ENCODE results near the gene GPRC5C.
"Not testable (repeated sequence)": the region's sequence is repeated elsewhere in the genome, so short reads cannot be mapped to it uniquely, and the experiment has no call there.

The GPRC5C gene, protein sequence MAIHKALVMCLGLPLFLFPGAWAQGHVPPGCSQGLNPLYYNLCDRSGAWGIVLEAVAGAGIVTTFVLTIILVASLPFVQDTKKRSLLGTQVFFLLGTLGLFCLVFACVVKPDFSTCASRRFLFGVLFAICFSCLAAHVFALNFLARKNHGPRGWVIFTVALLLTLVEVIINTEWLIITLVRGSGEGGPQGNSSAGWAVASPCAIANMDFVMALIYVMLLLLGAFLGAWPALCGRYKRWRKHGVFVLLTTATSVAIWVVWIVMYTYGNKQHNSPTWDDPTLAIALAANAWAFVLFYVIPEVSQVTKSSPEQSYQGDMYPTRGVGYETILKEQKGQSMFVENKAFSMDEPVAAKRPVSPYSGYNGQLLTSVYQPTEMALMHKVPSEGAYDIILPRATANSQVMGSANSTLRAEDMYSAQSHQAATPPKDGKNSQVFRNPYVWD

DNA sequence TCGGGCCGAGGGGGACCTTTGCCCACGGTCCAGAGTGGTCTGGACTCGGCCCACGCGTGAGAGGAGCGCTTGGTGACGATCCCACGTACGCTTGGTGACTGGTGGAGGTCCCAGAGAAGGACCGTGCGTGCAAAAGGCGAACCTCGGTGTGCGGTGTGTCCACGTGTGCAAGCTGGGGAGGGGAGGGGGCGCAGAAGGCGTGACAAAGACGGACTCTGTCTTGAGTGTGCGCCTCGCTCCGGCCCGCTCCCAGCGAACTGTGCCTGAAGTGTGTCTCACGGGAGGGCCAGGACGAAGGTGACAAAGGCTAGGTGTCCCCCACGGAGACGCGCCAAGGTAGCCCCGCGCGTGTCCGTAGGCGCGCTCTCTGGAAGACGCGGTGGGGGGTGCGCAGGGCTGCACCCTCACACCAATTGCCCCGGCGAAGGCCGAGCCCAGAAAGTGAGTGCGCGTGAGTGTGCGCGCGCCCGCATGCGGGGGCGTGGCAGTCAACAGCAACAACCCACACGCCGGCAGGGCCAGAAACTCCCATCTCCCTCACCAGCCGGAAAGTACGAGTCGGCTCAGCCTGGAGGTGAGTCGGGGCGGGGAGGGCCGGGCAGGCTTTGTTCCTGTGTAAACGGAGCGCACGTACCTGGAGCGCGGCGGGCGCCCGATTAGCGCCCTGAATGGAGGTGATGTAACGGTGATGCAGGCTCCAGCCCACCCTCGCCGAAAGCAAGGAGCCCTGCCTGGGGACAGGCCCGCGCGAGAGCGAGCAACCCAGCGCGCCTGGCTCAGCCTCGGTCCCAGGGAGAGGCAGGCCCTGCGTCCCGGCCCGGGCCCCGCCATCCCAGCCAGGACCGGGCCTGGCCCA lies at the start of gene GPRC5C:
Gene GPRC5C, plus strand, starts transcription at position 521 of the 856 bp plus-strand sequence. CDS start 7,689 bp downstream, outside the sequence.
- peak; percentile 75 for DNase-seq

DNA sequence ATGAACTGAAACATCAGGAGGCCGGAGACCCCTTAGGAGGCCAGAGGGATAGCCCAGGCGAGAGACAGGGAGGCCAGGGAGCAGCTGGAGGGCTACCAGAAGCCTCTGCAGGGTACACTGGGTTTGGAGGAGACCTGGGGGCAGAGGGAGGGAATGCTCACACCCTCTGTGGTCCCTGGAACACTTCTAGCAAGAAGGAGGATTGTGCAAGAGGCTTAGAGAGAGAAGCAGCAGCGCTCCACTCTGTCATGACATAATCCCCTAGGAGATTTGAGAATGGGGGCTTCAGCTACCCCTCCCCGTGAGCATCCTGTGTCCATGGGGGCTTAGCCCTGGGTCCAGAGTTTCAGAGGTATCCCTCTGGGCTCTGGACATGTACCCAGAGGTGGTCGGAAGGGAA lies 48.7 kb upstream of the GPRC5C start:
- no peak for DNase-seq

DNA sequence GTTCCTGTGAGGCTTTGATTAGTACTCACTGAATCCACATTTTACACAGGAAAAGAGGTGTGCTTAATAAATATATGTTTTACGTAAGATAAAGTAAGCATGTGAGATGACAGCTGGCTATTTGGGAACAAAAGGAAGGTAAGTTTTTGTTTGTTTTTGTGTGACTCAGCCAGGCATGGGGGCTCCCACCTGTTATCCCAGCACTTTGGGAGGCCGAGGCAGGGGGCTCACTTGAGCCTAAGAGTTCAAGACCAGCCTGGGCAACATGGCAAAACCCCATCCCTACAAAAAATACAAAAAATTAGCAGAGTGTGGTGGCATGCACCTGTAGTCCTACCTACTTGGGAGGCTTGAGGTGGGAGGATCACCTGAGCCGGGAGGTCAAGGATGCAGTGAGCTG lies 46.7 kb upstream of the GPRC5C start:
- no peak for DNase-seq

DNA sequence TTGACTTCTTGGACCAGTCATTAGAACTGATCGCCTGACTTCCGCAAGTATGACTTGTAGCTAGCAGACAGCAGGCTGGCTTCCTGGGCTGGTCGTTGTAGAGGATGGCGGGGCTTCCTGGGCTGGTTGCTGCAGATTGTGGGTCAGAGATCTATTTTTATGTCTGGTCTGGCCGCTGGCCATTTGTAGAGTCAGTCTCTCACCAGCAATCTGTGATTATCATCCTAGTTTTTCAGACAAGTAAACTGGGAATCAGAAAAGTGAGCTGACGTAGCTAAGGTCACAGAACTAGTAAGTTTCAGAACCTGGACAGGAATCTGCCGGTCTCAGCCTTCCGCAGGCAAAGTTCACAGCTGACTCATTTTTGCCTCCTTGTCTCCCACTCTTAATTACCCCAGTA lies 45.5 kb upstream of the GPRC5C start:
- DNase-seq, result no peak

DNA sequence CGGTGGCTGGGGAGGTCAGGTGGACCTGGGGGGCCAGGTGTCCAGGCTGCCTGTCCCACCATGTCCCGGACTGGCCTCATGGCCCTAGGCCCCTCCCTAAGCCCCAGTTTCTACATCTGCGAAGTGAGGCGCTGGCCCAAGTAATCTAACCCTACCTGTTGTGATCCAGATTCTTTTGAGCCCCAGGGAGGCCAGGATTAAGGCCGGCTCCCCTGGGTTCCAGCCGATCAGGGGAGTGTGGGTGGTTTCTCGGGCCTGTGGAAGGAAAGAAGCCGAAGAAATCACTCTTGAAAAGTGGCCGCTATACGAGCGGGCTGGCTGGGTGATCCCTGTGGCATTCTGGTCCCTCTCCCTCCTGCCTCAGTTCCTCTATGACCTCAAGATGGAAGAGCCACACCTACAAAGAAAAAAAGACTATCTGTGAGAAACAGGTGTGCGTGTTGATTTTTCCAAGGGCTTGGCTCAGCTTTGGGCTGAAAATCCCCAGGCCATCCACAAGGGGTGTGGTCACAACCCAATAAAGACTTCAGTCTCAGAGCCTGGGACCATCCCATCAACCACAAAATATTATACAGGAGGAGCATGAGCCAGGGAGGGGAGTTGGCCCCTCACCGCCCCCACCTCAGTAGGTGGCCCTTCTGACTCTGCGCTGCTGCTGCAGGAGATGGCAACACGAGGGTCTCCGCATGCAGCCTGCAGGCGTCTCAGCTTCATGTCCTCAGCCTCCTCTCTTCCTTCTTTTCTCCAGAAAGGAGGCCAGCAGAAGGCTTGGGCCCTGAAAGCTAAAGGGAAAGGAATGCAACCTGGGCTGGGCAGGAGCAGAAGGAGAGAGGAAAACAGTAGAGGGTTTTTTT lies 44.3 kb upstream of the GPRC5C start:
- DNase-seq, result no peak

DNA sequence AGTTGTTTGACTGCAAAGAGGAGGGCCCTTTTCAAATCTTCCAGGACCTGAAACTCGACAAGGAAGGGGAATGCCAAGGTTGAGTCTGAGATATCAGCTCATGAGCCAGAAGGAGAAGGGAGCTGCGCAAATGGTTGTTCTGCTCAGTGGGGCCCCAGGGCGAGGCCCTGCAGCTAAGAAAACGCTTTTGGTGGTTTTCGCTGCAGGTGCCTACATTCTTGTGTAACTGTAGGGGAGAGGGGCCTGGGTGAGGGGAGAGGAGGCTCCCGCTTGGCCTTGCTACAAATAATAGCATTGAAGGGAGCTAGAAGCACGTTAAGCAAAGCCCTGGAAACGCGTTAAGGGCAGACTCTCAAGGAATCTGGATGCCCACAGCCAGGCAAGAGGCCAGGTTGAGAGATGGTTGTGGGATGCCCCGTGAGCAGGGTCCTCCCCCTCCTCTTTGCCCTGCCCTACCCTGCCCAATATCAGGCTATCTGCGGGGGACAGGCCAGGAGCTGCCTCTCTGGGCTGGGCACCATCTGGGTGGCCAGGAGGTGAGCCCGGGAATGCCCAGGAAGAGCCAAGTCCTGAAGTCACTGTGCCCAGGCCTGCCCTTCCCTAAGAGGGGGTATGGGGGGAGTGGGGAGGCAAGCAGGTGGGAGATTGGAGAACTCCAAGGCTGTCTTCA lies 42.7 kb upstream of the GPRC5C start:
- DNase-seq, result no peak

DNA sequence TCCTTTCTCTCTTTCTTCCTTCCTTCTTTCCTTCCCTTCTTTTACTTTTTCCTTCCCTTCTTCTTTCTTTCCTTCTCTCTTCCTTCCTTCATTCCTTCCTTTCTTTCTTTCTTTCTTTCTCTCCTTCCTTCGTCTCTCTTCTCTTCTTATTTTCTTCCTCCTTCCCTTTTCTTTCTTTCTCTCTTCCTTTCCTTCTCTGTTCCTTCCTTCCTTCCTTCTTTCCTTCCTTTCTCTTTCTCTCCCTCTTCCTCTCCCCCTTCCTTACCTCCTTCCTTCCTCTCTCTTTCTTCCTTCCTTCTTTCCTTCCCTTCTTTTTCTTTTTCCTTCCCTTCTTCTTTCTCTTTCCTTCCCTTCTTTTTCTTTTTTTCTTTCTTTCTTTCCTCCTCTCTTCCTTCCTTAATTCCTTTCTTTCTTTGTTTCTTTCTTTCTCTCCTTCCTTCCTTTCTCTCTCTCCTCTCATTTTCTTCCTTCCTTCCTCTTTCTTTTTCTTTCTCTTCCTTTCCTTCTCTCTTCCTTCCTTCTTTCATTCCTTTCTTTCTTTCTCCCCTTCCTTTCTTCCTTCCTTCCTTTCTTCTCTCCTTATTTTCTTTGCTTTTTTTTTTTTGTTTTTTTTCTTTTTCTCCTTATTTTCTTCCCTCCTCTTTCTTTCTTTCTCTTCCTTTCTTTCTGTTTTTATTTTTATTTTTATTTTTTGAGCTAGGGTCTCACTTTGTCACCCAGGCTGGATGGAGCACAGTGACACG lies 41.8 kb upstream of the GPRC5C start:
- DNase-seq, result no peak

DNA sequence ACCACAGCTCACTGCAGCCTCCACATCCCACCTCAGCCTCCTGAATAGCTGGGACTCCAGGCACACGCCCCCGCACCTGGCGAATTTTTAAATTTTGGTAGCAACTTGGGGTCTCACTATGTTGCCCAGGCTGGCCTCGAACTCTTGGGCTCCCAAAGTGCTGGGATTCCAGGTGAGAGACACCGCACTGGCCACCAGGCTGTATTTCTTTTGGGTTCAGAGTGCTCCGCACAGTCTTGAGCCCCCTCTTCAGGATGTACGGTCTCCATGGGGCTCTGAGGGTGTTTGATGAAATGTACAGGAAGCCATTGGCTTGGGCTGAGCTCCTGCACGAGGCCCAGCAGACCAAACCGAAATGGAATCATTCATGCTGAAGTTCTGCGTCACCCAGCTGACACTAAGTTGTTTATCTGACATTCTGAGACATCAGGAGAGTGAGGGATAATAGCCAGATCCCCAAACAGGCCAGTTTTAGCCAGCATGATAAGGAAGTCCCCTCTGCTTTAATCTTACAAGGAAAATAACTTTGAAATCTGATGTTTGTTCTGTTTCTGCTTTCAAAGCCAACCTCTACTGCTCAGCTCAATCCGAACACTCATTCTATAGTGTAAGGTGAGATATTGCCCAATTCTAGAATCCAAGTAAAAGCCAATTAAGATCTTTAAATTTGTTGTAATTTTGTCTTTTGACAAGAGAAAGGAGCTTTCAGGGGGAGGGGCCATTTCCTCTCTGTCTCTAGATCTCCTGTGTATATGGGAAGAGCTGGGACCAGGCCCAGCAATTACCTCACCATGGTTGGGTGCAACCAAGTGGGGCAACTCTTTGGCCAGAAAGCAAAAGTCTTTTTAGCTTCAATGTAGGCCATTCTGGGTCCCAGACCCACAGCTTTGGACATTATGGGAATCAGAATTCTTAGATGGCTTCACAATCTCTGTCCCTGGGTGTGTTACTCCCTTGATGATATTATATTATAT lies 40.9 kb upstream of the GPRC5C start:
- DNase-seq, result no peak

DNA sequence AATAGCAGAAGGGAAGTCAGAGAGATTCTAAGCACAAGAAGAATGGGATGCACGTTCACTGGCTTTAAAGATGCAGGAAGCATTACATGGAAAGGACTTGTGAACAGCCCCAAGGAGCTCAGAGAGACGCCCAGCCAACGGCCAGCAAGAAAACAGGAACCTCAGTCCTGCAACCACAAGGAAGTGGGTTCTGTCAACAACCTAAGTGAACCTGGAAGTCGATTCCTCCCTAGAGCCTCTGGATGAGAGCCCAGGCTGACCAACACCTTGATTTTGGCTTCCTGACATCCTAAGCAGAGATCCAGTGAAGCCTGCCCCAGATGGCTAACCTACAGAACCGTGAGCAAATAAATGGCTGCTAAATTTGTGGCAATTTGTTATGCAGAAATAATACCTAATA lies 40.1 kb upstream of the GPRC5C start:
- DNase-seq, result no peak

DNA sequence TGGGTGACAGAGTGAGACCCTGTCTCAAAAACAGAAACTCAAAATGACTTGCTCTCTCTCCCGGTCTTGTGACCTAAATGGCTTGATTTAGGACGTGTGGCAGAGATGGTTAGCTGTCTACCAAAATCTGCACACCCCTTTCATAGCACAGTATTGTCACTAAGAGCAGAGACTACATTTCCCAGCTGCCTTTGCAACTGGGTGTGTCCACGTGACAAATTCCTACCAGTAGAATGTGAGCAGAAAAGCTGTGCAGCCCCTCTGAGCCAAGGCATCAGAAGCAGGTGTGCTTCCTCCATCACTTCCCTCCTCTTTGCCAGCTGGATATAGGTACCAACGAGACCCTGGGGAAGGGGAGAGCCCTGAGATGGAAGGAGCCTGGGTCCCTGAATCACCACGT lies 39.0 kb upstream of the GPRC5C start:
- no peak for DNase-seq

DNA sequence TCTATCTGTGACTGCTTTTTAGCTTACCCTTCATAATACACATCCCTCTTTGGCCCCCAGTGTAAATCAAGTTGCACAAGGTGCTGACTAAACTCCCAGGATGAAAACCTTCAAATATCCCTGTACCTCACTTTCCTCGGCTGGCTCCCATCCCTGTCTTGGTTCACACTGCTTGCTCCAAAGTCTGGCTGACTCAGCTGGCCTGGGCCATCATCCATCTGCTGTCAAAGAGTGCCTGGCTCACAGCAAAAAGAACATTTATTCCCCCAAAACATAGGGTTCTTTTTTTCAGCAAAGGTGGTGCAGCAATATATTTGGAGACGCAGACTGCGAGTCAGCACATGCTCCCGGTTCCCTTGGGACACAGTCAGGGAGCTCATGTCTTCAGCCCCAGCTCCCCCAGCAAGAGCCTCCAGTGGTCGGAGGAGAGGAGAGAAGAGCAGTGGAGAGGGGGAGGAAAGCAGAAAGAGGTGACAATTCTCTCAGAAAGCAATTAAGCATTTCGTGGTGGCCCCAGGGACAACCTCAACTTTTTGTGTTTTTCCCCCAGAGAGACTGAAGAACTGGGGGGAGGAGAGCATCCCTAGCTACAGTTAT lies 38.4 kb upstream of the GPRC5C start:
- no peak for DNase-seq

DNA sequence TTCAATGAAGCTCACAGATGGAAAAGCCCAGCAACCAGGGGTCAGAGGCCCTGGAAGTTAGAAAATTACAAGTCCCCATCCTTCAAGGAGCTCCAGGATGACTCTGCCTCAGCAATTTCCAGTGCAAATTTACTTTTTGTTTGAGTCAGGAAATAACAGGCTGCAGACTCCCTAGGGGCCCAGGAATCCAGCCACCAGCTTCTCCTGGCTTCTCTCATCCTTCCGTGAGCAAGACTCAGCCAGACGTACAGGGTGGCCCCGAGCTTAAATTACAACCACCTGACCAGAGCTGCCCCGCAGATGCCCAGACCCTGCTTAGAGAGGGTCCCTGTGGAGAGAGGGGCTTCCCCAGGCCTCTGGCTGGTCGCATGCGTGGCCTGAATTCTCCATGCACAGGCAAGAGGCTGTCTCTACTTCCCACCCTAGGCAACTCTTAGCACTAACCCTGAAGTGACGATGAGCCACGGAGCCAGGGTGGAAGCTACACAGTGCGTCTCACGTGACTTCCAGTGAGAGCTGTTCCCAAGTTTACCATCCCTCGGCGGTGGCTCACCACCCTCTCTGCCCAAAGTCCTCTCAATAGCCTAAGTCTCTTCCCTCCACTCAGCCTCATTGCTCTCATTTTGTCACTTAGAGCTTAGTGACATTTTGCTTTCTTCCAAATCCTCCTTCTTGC lies 37.5 kb upstream of the GPRC5C start:
- no peak for DNase-seq

DNA sequence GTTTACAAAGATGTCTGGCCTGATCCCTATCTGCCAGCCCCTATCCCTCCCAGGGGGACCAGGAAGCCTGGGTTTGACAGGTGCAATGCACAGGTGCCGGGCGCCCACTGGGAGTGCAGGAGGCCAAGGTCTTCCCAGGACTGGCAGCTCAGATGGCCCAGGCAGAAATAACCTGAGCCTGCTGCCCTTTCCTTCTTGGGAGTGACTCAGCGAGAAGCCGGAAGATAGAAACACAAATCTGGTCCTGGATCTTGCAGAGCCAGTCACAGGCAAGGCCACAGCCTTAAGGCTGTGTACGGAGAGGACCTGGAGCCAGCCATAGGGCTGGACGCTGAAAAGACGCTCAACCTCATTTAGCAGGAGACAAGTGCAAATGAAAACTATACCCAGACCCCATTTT lies 36.9 kb upstream of the GPRC5C start:
- DNase-seq, result no peak

DNA sequence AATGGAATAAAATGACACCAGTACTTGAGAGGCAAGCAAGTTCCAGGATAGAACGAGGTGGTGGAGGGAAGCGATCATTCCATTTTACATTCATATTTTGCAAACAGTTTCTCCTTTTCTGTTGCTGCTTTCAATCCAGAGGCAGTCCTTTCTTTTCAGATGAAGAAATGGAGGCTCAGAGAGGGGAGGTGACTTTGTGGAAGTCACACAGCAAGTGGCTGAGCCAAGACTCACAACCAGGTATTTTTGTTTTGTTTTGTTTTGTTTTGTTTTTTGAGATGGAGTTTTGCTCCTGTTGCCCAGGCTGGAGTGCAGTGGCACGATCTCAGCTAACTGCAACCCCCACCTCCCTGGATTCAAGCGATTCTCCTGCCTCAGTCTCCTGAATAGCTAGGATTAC lies 35.3 kb upstream of the GPRC5C start:
- DNase-seq, result no peak

DNA sequence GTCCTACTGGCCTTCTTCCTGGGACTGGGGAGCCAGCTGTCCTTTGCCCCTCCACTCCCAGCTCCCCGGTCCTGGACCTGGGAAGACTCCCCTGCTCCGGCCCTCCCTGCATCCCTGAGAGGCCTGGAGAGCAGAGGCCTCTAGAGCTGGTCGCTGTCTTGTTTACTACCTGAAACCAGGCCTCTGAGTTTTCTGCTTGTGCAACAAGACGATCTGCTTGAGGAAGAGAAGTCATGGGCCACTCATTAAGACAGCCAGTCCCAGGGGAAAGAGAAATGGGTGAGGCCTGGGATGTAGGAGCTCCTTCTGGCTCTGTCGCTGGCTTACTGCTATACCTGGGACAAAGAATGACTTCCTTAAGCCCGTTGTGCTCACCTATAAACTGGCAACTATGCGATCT lies 29.8 kb upstream of the GPRC5C start:
- no peak for DNase-seq

DNA sequence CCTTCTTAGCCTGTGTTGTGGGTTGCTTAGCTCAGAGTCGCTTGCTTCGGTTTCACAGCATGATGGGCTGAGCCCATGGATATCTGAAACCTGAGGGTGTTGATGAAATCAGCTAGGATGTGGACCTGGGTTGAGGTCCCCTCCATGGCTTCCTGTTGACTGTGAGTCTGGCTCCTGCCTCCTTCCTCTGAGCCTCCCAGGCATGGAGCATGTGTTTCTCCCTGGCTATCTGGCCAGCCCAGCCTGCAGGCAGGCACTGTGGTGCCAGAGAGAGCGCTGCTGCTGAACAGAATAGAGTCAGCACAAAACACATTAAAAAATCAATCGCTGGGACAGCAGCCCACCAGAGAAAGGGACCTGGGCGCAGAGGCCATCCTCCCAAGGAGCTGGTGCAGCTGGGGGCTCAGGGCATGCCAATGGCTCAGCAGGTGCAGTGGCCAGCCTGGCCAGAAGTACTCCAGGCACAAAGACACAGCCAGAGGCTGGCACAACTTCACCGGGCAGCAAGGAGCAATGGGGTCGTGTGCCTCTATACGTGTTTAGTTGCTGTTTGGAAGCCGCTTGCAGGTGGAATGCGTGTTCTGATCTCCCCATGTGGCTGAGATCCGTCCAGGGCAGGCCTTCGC lies 28.3 kb upstream of the GPRC5C start:
- no peak for DNase-seq

DNA sequence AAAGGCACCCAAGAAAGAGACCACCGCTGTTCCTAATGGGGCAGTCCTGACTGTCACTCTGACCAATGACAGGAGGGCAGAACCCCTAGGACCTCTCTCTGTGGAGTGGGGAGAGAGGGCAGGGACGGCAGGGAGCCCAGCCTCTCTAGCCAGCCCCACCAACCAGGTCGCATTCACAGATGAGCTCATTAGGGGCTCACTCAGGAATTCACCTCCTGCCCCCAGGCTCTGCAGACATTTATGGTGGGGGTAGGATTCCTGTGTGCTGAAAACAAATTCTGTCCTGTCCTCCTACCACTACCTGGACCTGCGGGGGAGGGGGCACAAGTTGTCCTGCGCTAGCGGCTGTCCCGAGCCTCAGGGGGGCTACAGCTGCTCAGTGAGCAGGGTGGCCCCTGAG lies 27.7 kb upstream of the GPRC5C start:
- no peak for DNase-seq

DNA sequence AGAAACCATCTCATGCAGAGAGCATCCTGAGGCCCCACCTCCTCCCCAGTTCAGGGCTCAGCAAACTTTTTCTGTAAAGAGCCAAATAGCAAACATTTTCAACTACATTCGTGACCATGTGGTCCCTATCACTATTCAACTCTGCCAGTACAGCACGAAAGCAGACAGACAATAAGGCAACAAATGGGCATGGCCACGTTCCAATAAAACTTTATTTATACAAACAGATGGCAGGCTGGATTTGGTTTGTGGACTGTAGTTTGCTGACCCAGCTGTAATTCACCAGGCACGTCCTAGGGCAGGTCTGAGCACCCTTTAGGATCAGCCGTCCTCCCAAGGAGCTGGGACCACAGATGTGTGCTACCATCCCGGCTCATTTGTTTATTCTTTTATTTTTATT lies 27.1 kb upstream of the GPRC5C start:
- DNase-seq, result no peak

DNA sequence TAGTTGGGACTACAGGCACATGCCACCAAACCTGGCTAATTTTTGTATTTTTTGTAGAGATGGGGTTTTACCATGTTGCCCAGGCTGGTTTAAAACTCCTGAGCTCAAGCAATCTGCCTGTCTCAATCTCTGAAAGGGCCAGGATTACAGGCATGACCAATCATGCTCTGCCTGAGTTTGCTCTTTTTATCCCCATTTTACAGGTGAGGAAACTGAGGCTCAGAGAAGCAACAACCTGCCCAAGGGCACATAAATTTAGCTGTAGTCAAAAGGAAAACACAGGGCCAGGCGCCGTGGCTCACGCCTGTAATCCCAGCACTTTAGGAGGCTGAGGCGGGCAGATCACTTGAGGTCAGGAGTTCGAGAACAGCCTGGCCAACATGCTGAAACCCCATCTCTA lies 26.6 kb upstream of the GPRC5C start:
- not testable (repeated sequence) for DNase-seq

Measured in stimulated activated CD4-positive, alpha-beta T cell treated with anti-CD3 and anti-CD28 coated beads, Interleukin-15, amount 100 ng/mL, for 24 hours (primary cell).